Activated CD4-positive, alpha-beta T cell treated with anti-CD3 and anti-CD28 coated beads for 24 hours (primary cell): ENCODE data around the gene BHLHE23.

Source experiments
- DNase-seq, 2 donors: peaks; one replicate each; pipeline ENCODE4 v3.0.0-alpha.2; 2020; ENCODE audit warnings: low read depth in 2 of 2

BHLHE23 gene

DNA sequence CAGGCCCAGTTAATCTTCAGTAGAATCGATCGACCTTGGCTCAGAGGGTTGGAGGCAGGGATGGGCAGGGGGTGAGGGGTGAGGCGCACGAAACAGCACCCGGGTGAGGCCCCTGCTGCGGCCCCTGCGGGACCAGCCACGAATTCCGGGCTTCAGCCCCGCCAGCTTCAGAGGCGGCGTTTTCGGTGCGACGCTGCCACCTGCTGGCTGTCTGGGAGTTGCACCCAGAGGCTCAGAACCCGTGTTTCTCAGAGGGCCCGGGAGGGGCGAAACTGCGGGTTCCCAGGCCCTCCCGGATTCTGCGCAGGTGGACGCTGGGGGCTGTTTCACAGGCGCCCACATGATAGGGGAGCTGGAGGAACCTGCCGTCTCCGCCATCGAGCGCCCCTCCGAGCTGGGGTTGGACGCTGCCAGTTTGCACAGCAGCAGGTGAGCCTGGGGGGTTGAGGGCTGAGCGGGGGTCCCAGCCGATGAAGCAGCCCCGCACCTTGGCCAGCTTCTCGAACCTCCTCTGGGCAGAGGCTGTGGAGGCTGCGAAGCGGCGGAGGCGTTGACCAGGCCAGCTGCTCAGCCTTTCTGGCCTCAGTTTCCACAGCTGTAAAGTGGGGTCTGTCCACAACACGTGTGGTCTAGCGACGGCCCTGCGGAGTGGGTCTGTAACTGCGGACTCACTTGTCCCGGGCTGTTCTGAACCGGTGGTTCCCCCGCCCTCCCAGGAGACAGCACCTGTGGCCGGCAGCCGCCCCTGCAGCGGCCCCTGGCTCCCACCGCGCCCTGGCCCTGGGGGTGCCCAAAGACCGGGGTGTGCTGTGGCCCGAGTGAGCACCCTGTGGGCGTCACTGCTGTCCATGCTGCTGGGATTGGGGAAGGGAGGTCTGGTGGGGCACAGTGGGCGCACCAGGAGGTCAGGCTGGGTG, 2.5 kb upstream of the BHLHE23 start:
- peak; percentile 77 to 81 for DNase-seq

DNA sequence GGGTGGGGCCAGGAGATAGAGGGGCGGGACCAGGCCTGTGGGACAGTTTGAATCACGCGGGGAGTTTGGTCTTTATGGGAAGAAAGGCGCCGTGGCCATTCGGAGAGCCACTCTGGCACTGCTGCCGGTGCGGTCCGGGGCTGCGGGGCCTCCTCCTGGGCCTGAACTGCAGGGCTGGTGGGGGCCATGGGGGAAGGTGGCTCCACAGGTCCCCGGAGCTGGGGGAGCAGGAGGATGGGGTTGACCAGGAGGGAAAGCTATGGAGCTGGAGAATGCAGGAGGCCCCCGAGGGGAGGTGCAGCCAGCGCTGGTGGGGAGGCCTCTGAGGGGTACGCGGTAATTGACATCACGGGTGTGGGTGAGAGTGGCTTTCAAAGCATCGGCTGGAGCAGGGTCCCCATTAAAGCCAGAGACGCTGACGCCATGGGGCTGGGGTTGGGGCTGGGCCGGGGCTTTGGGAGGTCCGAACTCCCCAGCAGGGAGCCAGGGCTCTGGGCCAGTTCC, 1.8 kb upstream of the BHLHE23 start:
- no peak for DNase-seq

DNA sequence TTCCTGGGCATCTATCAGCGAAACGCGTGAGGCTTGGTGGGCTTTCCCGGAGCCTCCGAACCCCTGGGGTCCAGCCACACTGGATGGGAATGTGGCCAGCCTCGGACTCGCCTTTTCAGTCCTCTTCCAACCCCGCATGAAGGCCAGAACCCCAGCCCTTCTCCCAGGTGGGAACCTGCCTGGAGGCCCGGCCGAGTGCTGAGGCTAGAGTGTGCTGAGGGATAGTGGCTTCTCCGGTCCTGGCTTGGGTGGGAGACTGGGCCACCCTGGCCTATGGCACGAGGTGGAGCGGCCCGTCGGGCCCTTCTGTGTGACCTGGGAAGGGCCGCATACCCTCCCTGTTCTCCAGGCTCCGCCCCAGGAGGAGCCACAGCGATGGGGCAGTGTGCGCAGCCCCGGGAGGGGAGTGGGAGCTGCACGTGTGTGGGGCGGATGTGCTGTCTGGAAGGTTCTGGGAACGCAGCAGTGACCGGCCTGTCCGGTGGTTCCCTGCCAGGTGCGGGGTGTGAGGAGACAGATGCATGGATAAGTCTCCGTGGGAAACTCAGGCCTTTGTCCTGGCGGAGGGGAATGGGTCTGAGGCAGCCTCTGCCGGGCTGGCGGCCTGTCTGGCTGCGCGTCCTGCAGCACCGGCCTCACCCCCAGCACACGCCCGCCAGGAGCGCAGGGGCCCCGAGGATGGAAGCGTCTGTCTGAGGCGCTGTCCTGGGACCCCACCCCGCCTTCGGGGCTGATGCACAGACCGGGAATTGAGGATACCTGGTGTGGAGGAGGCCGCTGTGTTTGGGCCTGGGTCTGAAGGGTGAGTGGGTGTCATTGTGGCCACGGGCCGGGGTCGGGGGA, 1.1 kb upstream of the BHLHE23 start:
- no peak for DNase-seq

DNA sequence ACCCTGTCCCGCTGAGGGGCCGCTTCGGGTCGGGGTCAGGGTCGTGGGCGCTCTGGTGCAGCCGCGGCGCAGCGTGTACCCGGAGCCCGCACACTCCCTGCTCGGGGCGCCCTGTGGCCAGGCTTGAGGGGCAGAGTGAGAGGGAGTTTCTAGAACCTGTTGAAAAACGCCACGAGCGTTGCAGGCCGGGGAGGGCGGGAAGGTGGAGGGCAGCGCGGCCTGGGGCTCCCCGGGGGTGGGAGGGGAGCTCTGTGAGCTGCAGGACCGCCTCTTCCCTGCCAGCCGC, 539 bp upstream of the BHLHE23 start:
- no peak for DNase-seq

DNA sequence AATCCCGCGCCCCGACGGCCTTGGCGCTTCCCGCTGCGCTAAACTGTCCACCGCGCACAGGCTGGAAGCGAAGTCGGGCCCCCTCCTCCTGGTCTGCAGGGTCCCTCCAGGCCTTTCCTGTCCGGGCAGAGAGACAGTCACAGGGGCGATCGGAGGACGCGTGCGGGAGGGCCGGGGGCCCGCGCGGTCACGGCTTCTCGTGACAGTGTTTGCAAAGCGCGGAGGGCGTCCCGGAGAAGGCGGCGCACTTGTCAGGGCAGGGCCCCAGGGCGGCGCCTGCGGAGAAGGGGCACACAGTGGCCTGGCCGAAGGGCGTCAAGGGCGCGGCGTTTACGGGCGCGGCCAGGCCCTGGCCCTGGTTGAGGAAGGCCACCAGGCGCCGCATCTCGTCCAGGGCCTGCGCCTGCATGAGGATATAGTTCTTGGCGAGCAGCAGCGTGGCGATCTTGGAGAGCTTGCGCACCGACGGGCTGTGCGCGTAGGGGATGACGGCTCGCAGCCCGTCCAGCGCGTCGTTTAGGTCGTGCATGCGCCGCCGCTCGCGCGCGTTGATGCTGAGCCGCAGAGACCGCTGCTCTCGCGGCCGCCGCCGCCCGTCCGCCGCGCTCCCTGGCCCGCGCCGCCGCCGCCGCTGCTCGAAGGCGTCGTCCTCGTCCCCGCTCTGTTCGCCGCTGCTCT, 763 bp downstream of the BHLHE23 start:
- no peak for DNase-seq

DNA sequence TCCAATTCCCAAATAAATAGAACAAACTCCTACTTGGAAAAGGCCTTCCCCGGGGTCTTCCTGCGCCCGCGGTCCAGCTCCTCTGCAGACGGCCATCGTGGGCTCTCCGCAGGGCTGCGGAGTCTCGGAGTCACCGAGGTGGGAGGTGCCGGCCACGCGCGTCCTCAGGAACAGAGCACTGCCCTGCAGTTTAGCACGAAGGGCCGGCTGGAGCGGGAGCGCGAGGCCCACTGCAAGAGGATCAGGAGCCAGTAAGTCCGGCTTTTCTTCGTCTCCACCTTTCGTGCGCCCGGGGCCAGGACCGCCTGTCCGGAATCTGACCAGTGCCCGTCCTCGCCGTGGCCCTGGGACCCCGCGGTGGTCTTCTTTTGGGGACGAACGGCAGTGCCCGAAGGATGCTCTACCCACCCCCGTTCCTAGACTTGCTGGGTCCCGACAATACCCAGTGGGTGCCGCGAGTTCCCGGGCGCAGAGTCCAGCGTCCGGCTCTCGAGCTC, 1.4 kb downstream of the BHLHE23 start:
- no peak for DNase-seq

DNA sequence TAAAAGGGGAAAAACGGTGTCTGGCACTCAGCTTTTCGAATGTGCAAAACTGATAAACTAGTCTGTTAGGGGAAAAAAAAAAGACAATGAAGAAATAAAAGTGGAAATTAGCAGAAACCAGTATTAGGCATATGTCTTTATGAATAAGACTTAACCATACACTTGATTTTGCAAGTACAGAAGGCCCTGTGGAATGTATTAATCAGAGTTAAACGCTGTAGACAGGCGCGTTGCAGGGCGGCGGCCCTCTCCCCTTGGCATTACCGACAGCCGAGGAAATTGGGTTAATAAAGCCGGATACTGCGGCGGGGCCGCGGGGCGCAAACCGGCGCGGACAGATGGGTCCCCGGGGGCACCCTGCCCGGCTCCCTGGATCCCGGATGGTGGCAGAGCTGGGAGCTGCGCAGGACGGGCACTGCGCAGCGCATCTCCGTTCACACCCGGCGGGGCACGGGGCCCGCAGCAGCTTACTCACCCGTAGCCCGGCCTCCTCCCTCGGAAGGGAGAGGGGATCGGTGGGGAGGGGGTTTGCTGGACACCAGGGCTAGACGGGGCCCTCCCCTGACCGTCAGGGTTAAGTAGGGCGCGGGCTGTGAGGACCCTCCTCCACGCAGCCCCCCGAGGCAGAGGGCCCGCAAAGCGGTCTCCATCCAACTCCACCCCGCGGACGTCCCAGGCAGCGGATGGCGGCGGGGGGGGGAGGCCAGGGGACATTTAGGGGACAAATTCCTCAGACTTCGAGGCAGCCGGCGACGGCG, 2.0 kb downstream of the BHLHE23 start:
- DNase-seq: no peak

DNA sequence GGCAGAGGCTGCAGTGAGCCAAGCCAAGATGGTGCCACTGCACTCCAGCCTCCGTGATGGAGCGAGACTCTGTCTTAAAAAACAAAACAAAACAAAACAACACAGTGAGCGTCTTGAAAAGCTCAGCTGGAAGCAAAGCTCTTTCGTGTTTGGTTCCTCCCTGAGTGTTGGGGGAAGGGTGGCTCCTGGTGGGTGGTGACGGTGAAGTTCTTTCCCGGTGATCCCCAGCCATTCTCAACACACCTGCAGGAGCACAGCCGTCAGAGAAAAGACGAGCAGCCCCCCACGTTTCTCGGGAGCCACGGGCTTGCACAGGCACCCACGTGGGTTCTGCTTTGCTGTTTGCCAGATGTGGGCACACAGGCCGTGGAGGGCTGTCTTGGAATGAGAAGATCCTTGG, 3.2 kb downstream of the BHLHE23 start:
- DNase-seq: no peak

DNA sequence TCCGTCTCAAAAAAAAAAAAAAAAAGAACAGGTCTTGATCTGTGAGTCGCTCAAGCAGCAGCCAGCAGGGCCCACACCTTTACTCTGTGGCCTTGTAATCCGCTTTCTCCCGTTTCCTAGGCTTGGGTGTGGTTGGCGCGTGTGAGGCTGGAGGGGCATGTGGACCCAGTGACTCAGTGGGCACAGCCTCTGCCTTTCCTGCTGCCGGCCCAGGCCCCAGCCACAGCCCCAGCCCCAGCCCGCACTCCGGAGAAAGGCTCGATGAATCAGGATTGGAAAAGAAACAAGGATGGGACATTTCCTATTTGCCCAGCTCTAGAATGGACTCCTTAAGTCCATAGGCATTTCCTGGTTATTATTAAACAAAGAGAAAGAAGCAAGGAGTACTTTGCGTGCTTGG, 4.3 kb downstream of the BHLHE23 start:
- DNase-seq: no peak

DNA sequence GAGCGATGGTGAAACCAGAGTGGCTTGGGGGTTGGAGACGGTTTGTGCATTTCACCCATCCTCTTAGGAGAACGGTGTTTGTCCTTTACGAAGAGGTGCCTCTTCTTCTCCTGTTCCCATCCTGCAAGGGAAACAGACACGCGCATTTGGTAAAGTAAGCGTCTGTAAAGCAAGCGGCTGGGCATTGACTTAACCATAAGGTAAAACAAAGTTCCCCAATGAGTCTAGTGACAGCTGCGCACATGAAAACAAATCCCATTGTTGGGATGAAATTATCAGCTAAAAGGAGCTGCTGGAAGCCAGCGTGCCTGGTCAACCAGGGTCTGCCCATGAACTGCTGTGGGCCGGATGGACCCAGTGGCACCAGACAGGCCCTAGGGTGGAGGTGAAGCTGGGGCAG, 5.8 kb downstream of the BHLHE23 start:
- no peak for DNase-seq

DNA sequence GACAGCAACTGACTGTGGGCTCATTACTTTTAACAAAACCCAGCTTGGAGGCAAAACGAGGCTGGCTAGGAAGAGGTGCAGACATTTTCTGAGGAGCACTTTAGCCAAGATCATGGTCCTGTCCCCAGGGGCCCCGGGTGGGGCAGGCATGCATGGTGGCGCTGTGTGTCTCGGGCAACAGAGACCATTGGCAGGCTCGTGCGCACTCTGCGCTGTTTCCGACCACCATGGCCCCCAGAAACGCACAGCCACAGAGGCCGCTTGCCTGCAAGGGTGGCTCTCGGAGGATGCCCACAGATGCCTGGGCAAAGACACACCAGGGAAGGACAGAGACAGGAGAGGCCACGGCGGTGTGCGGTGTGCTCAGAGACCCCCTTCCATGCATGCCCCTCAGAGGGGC, 6.7 kb downstream of the BHLHE23 start:
- DNase-seq: no peak

DNA sequence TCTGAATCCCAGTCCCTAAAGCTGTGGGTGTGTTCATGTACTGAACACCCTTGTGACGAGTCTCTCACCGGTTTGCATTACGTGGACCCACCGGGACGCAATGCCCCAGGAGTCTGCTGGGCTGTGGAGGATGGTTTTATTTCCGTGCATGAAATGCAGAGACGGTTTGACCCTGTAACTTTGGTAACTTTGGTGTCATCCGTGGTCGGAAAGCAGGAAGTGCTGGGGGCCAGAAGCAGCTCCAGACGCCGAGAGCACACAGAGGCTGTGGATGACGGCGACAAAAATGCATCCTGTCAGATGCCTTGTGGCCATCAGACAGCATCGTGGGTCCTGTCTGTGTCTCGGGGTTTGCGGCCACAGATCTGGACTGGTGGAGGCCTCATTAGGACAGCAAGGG, 7.2 kb downstream of the BHLHE23 start:
- no peak for DNase-seq

DNA sequence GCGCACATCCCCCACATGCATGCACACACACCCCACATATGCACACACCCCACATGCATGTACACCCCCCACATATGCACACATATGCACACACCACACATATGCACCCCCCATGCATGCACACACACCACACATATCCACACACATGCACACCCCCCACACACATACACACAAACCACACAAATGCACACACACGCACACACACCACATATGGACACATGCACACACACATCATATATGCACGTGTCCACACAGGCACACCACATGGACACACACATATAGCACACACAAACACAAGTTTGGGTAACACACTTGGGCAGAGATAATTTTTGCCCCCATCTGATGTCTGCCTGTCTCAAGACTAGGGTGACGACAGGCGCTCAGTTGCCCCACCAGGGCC, 8.3 kb downstream of the BHLHE23 start:
- DNase-seq: no peak

DNA sequence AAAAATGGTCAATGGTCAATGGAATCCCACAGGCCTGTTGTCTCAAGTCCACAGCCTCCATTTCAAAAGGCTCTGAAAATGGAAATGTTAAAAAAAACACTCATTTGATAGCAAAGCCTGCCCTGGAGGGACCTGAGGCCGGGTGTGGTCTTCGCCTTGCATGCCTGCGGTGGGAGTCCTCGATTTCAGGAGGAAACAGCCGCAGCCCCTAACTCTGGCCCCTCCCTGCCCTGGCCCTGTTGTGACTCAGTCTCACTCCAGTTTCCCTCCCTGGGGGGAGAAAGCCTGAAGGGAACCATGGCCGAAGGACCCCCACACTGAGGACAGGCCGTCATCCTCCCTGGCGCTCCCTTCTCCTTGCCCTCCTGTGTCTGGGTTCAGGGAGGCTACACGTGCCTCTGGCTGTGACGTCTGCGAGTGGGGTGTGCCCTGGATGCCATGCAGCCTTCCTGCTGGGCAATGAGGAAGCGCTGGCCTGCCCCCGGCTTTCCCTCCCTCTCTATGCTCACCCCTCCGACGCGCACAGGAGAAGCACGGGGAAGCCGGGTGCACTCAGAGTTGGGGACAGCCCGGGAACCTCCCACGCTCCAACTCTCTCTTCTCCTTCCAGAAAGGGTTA, 9.2 kb downstream of the BHLHE23 start:
- DNase-seq: no peak

DNA sequence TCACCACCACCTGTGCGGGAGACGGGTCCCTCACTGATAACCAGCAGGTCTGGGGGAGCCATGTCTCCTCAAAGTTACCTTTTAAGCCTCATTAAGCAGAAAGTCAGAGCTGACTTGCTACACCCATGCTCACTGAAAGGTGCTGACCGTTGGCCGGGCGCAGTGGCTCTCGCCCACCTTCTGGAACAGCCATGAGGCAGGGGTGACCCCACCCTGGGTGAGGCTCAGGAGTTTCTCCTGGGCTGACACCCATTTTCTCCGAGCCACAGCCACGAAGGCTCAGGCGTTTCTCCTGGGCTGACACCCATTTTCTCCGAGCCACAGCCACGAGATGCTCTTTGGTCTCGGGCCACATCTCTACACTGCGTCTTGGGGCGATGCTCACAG, 10.2 kb downstream of the BHLHE23 start:
- DNase-seq: no peak

DNA sequence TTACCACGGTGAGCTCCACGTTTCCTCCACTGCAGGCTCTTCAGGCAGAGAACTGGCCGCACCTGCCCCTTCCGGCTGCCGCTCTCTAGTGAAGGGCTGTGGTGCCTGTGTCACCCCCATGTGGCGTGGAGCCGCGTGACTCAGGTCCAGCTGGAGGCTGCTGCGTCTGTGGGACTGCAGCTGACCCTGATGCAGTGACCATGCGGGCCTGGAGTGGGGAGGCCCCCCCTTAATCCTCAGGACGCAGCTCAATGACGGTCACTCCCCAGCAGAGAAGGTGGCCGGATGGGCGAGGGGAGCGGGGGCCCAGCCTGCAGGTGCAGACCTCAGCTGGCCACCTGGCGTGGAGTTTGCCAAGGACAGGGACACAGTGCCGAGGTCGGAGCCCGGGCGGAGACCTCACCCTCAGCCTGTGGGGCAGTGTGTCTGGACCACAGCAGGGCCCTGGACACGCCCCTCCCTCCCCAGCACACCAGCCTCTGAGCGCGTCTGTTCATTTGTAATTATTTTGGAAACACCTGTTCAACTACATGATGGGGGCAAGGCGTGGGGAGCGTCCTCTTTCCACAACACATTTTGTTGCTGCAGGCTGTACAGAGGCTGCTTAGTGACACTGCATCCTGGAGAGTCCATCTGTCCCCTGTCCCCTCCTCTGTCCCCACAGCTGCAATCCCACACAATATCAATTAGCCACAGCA, 10.7 kb downstream of the BHLHE23 start:
- no peak for DNase-seq

DNA sequence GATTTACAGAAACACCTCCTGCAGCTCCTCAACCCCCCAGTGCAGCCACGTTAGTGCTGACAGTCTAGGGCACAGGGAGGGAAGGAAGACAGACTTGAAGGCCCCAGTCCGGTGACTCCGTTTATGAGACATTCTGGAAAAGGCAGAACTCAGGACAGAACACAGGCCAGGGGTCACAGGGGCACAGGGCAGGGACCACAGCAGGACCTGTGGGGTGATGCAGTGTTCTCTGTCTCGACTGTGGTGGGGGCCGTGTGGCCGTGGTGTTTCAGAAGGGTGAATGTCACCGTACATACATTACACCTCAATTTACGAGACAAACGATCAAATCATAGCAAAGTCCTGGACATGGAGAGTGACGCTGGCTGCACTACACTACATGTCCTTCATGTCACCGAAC, 11.3 kb downstream of the BHLHE23 start:
- no peak for DNase-seq

DNA sequence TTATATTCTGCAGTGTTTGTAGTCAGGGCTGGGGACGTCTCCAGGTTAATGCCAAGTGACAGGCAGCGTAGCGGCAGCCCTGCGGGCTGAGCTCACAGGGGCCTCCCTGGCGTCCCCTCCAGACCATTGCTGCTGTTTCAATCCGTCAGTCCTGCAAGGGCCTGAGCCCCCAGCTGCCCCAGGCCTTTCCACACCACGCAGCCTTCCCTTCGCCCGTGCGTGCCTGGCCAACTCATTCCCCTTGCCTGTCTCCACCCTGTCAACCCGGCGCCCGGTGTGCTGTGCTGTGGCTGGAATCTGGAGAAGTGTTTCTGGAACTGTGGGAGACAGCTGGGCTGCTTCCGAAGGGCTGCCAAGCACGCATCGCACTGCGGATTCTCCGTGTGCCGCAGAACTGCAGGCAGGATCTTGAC, 11.9 kb downstream of the BHLHE23 start:
- DNase-seq: no peak

DNA sequence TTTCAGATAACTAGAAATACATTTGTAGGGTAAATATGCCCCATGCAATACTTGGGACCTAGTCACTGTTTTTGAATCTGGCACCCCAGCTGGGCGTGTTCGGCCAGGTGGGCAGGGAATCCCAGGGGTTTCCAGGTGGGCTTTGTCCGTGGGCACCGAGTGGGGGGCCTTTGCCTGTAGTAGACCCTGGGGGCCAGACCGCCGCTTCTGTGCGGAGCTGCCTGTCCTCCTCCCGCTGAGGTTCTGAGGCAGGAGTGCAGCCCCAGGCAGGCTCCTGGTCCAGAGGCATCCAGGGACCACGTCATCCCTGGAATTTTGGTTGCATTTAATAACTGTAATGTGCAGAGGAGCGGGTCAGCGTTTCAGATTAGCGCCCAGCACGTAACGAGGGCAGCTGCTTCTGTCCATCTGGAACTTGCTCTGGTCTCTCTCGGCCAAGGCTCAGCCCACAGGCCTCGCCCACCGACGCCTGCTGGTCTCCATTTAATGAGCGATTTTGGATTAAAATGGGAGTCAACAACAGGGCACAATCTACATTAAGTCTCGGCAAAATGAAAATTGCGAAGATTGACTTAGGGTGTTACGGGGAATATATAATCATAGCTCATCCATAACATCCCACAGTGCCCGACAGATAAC, 12.8 kb downstream of the BHLHE23 start:
- no peak for DNase-seq

DNA sequence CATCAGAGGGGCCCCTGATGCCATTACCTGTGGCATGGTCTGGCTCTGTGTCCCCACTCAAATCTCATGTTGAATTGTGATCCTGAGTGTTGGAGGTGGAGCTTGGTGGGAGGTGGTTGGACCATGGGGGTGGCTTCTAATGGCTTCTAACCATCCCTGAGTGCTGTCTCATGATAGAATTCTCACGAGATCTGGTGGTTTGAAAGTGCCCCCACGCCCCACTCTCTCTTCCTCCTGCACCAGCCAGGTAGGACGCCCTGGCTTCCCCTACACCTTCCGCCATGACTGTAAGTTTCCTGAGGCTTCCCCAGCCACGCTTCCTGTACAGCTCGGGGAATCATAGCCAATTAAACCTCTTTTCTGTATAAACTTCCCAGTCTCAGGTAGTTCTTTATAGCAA, 14.9 kb downstream of the BHLHE23 start:
- no peak for DNase-seq
